HepG2 (cell line): ENCODE measurements around the gene NCBP2. TPM values are rescaled to one million over a fixed set of nuclear protein-coding genes. Genes with fewer than 3 reads are reported as not detected.

Experiments used
- HDAC6 ChIP-seq: fragments of 200-600 bp; sonication (generic); IDR thresholded peaks from 2 replicates; pipeline ENCODE4 v1.7.0; 2017; ENCODE audit warnings: mild to moderate bottlenecking, antibody characterized with exemption, low read length, low read depth
- HOXA5 ChIP-seq: sonication (generic); formaldehyde crosslinking; IDR thresholded peaks from 2 replicates; pipeline ENCODE4 v1.4.0; 2020; ENCODE audit warnings: missing genetic modification reagents
- MED1 ChIP-seq: sonication (generic); formaldehyde crosslinking; IDR thresholded peaks from 2 replicates; pipeline ENCODE4 v1.4.0; 2020; ENCODE audit warnings: missing genetic modification reagents
- PHF21A ChIP-seq: sonication (generic); formaldehyde crosslinking; IDR thresholded peaks from 2 replicates; pipeline ENCODE4 v1.5.0; 2020; ENCODE audit warnings: mild to moderate bottlenecking, missing genetic modification reagents
- SALL2 ChIP-seq: sonication (generic); formaldehyde crosslinking; IDR thresholded peaks from 2 replicates; pipeline ENCODE4 v1.8.1; 2023; ENCODE audit warnings: mild to moderate bottlenecking, missing genetic modification reagents, inconsistent platforms
- TEAD2 ChIP-seq: sonication (generic); formaldehyde crosslinking; IDR thresholded peaks from 2 replicates; pipeline ENCODE4 v1.9.0; 2021; ENCODE audit warnings: missing genetic modification reagents
- TFDP2 ChIP-seq: sonication (generic); formaldehyde crosslinking; IDR thresholded peaks from 2 replicates; pipeline ENCODE4 v1.4.0; 2020; ENCODE audit warnings: missing genetic modification reagents
- TIGD3 ChIP-seq: sonication (generic); formaldehyde crosslinking; IDR thresholded peaks from 2 replicates; pipeline ENCODE4 v1.5.1; 2020; ENCODE audit warnings: mild to moderate bottlenecking, missing genetic modification reagents, borderline replicate concordance
- TOPORS ChIP-seq: sonication (generic); formaldehyde crosslinking; IDR thresholded peaks from 2 replicates; pipeline ENCODE4 v1.8.0; 2023; ENCODE audit warnings: mild to moderate bottlenecking, missing genetic modification reagents
- WIZ ChIP-seq: sonication (generic); formaldehyde crosslinking; IDR thresholded peaks from 2 replicates; pipeline ENCODE4 v1.5.1; 2020; ENCODE audit warnings: mild to moderate bottlenecking, missing genetic modification reagents
- ZMYM4 ChIP-seq: sonication (generic); formaldehyde crosslinking; IDR thresholded peaks from 2 replicates; pipeline ENCODE4 v1.8.1; 2023; ENCODE audit warnings: mild to moderate bottlenecking, missing genetic modification reagents
- ZNF33B ChIP-seq: sonication (generic); formaldehyde crosslinking; IDR thresholded peaks from 2 replicates; pipeline ENCODE4 v1.5.1; 2020; ENCODE audit warnings: mild to moderate bottlenecking, missing genetic modification reagents
- ZNF720 ChIP-seq: sonication (generic); formaldehyde crosslinking; IDR thresholded peaks from 2 replicates; pipeline ENCODE4 v1.4.0; 2020; ENCODE audit warnings: missing genetic modification reagents
- ZNF788 ChIP-seq: sonication (generic); formaldehyde crosslinking; IDR thresholded peaks from 2 replicates; pipeline ENCODE4 v1.5.0; 2020; ENCODE audit warnings: mild to moderate bottlenecking, missing genetic modification reagents, borderline replicate concordance
- ZNF816 ChIP-seq: sonication (generic); formaldehyde crosslinking; IDR thresholded peaks from 2 replicates; pipeline ENCODE4 v1.8.0; 2022; ENCODE audit warnings: missing genetic modification reagents, mild to moderate bottlenecking, borderline replicate concordance
- ZNF841 ChIP-seq: sonication (generic); formaldehyde crosslinking; IDR thresholded peaks from 2 replicates; pipeline ENCODE4 v1.8.1; 2023; ENCODE audit warnings: missing genetic modification reagents, borderline replicate concordance
- polyA plus RNA-seq, 8 experiments: library from polyadenylated mRNA; depleted of rRNA in 3 of 8; stranded (reverse) in 7 of 8; unstranded in 1 of 8; fragments of >200 nt; fragmentation: Illumina TruSeq in 4 of 8; extraction: Trizol in 4 of 8; gene quantifications; 2 replicates each; pipeline versions ENCODE4 v1.2.1 to v1.2.3, GENCODE V29; 2011 to 2016; ENCODE audit warnings: low read depth in 4 of 8, missing spikeins in 1 of 8, mixed read lengths in 1 of 8; ENCODE audit not compliant: insufficient read depth in 1 of 8
- total RNA-seq, 5 experiments: library from RNA; depleted of rRNA; stranded (reverse); fragments of >200 nt; fragmentation: Illumina TruSeq; extraction: Trizol; gene quantifications; 2 replicates each; pipeline ENCODE4 v1.2.3, GENCODE V29; 2016; ENCODE audit warnings: low read depth in 1 of 5

Gene NCBP2
- total and polyA plus RNA-seq, 2 of the 13 experiments (the other 11 are each of a cell fraction or from before 2014, with no cell fraction given) = 58.7 to 95.5 TPM

GRCh38 chr3:196962108-196962929 is 20.0 kb upstream of the NCBP2 start (continued):
- TF ChIP-seq PHF21A (CRISPR knock-in tag) (peak; percentile 50; the same call in 1 of the 2 replicates), ZNF816 (CRISPR knock-in tag) (peak; percentile 53; the same call in 1 of the 2 replicates), TEAD2 (CRISPR knock-in tag) (no peak), ZMYM4 (CRISPR knock-in tag) (no peak; the same call in none of the 2 replicates), ZNF33B (no peak), HDAC6 (no peak), ZNF841 (CRISPR knock-in tag) (no peak), HOXA5 (CRISPR knock-in tag) (no peak), WIZ (CRISPR knock-in tag) (no peak), TFDP2 (CRISPR knock-in tag) (no peak), ZNF720 (CRISPR knock-in tag) (no peak), TIGD3 (CRISPR knock-in tag) (0 out of 2 replicates have a peak, but pooled peaks have one; percentile 31), MED1 (peak; percentile 97), TOPORS (peak; percentile 73; the same call in 1 of the 2 replicates), SALL2 (CRISPR knock-in tag) (no peak), ZNF788 (CRISPR knock-in tag) (0 out of 2 replicates have a peak, but pooled peaks have one; percentile 26)
